ENCODE measurements around the gene RPS6KB2. TPM values are rescaled to one million over a fixed set of nuclear protein-coding genes. Genes with fewer than 3 reads are reported as not detected.
"Not testable (repeated sequence)": the region's sequence is repeated elsewhere in the genome, so short reads cannot be mapped to it uniquely, and the experiment has no call there.

Gene RPS6KB2
- total RNA-seq, 4 donors from 2014 or later, result 25.6 to 45.0 (median 30.7) TPM

DNA sequence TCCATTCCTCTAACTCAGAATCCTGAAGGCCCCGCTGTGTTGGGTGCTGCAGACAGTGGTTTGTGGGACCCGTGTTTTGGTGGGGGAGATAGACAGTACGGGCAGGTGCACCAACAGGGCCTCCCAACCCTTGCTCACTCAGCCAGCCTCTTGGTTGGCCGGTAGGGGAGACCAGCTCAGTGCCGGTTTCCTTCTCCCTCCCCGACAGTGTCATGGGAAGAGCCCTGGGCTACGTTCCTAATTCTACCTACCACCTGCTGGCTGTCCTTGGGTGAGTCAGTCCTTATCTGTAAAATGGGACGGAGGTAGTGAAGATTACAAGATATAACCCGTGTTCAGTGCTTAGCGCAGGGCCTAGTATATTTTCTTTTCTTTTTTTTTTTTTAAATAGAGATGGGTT is 34.9 kb downstream of the RPS6KB2 start:
- TF ChIP-seq POLR2A (IDR thresholded peaks at IDR 0.05) (no peak), CTCF (IDR thresholded peaks at IDR 0.05) (no peak)
- no peaks in the 10 kb centered on the region for H3K36me3 ChIP-seq
- intact Hi-C loops (cut with DNase I; ENCODE audit: low total_unique reads), result no loop called here
- no peaks in the 10 kb centered on the region for H3K27me3 ChIP-seq
- H3K4me3 ChIP-seq, result no peak overlapping the region
- no peaks in the 10 kb centered on the region for H3K9me3 ChIP-seq
- no peak for DNase-seq
- H3K27ac ChIP-seq, result peak overlapping the region in 1 of 2 donors; percentile 90
- H3K4me1 ChIP-seq, result peaks cover 0 to 3% of the 10 kb centered on the region in 2 donors

GRCh38 chr11:67463680-67464410 is 35.6 kb downstream of the RPS6KB2 start:
- TF ChIP-seq POLR2A (IDR thresholded peaks at IDR 0.05) (no peak), CTCF (IDR thresholded peaks at IDR 0.05) (no peak)
- peak; percentile 46 to 50 for DNase-seq
- H3K4me1 ChIP-seq, result peaks cover 0 to 6% of the 10 kb centered on the region in 2 donors

DNA sequence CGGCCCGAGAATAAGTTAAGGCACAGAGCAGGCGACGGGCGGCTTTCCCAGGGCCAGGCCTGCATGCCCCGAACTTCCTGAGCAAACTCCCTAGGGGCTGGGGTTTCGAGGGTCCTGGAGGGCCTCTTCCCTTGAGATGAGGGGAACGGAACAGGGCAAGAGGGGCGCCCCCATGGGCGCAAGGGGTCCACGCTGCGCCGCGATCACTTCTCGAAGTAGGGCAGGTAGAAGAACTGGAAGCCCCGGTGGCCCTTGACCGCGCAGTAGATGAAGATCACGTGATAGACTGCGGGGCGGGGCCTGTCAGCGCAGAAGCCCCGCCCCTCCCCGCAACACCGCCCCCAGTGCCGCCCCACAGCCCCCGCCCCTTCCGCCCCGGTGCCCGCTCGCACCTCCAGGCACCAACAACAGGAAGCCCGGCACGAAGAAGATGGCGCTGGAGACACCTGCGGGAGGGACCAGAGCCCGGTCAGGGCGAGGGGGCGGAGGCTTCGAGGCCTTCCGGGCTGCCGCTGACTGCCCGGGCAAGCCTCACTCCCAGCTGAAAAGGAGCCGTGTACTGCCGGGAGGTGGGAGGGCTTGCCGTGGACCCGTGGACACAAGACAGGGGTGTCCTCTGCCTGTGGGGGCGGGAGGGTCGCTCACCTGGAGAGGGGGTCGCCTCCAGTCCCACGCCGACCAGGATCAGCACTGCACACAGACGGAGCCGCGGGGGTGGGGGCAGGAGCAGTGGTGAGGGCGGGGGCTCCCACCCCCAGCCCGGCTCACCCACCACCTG is 36.3 kb downstream of the RPS6KB2 start:
- Histone ChIP-seq H3K27ac (peak overlapping the region; percentile 86 to 90), H3K36me3 (no peaks in the 10 kb centered on the region), H3K4me1 (peaks cover 0 to 6% of the 10 kb centered on the region in 2 donors), H3K9me3 (no peaks in the 10 kb centered on the region), H3K4me3 (peak overlapping the region; percentile 24 to 40), H3K27me3 (no peaks in the 10 kb centered on the region)
- intact Hi-C loops (cut with DNase I; ENCODE audit: low total_unique reads), result no loop called here
- peak; percentile 72 to 82 for DNase-seq
- TF ChIP-seq CTCF (IDR thresholded peaks at IDR 0.05) (no peak), POLR2A (IDR thresholded peaks at IDR 0.05) (peak; percentile 35 to 36)

More at GRCh38 chr11:67463680-67464410, 35.6 kb downstream of the RPS6KB2 start:
- peak overlapping the region; percentile 24 to 40 for H3K4me3 ChIP-seq
- no peaks in the 10 kb centered on the region for H3K36me3 ChIP-seq
- intact Hi-C loops (cut with DNase I; ENCODE audit: low total_unique reads), result no loop called here
- H3K27ac ChIP-seq, result peak overlapping the region; percentile 86 to 90
- H3K27me3 ChIP-seq, result no peaks in the 10 kb centered on the region
- no peaks in the 10 kb centered on the region for H3K9me3 ChIP-seq

DNA sequence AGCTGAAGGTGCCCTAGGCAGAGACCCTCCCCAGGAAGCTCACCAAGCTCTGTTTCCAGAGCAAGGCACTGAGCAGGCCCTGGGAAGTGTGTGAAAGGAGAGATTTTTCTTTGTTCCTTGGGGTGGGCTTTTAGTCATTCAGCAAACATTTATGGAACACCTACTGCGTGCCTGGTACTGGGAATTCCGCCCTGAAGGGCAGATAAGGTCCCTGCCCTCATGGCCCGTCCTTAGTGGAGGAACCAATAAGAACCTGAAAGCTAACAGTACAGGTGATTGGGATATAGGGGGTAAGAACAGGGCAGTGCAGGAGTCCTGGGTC is 36.9 kb downstream of the RPS6KB2 start:
- intact Hi-C loops (cut with DNase I; ENCODE audit: low total_unique reads), result no loop called here
- Histone ChIP-seq H3K36me3 (no peaks in the 10 kb centered on the region), H3K27ac (peak overlapping the region; percentile 86 to 90)

GRCh38 chr11:67465530-67465929 is 37.2 kb downstream of the RPS6KB2 start:
- intact Hi-C loops (cut with DNase I; ENCODE audit: low total_unique reads); H3K4me1 ChIP-seq; H3K27me3 ChIP-seq; DNase-seq; H3K9me3 ChIP-seq; H3K36me3 ChIP-seq; H3K4me3 ChIP-seq: not testable (repeated sequence)
- H3K27ac ChIP-seq, result peak overlapping the region; percentile 86 to 90

More for the DNA sequence above, 36.9 kb downstream of the RPS6KB2 start:
- Histone ChIP-seq H3K9me3 (no peaks in the 10 kb centered on the region), H3K4me3 (peak overlapping the region; percentile 24 to 40), H3K4me1 (peaks cover 0 to 6% of the 10 kb centered on the region in 2 donors), H3K27me3 (no peaks in the 10 kb centered on the region)
- DNase-seq, result no peak
- TF ChIP-seq POLR2A (IDR thresholded peaks at IDR 0.05), result no peak
- no peak for TF ChIP-seq CTCF (IDR thresholded peaks at IDR 0.05)

Measured in uterus (tissue), 4 donors.